Limb (tissue), 2 donors: ENCODE measurements around the gene TFDP2.
A peak's percentile ranks its signal among the peaks of the same experiment; 100 is the strongest.
"Not testable (repeated sequence)": the region's sequence is repeated elsewhere in the genome, so short reads cannot be mapped to it uniquely, and the experiment has no call there.

Experiments used
- DNase-seq, 2 donors: peaks; one replicate each; pipeline ENCODE4 v3.0.0-alpha.2; 2016; ENCODE audit errors: extremely low spot score in 2 of 2

TFDP2 gene

GRCh38 chr3:142148792-142149672 is at the start of gene TFDP2:
TSS of gene TFDP2 (minus strand) at chr3:142149544. CDS start at chr3:142101749, 47,795 bp downstream.
- peak; percentile 93 to 95 for DNase-seq

GRCh38 chr3:142188846-142189245 is 39.5 kb upstream of the TFDP2 start:
- DNase-seq = no peak

- DNase-seq = no peak
Observed at GRCh38 chr3:142180761-142181362, 31.5 kb upstream of the TFDP2 start.

- DNase-seq = no peak
Observed at GRCh38 chr3:142175478-142175877, 26.1 kb upstream of the TFDP2 start.

- DNase-seq = no peak
Observed at GRCh38 chr3:142174559-142174958, 25.2 kb upstream of the TFDP2 start.

- DNase-seq = no peak
Observed at GRCh38 chr3:142168514-142168913, 19.2 kb upstream of the TFDP2 start.

GRCh38 chr3:142165194-142165593 is 15.8 kb upstream of the TFDP2 start:
- DNase-seq = no peak

GRCh38 chr3:142159083-142159740 is 9.9 kb upstream of the TFDP2 start:
- no peak for DNase-seq

- DNase-seq = no peak
Observed at GRCh38 chr3:142154186-142154585, 4.8 kb upstream of the TFDP2 start.

GRCh38 chr3:142152384-142152783 is 3.0 kb upstream of the TFDP2 start:
- DNase-seq = no peak

GRCh38 chr3:142151828-142152227 is 2.5 kb upstream of the TFDP2 start:
- no peak for DNase-seq

GRCh38 chr3:142151240-142151639 is 1.9 kb upstream of the TFDP2 start:
- DNase-seq = no peak

GRCh38 chr3:142150271-142150670 is 927 bp upstream of the TFDP2 start:
- no peak for DNase-seq

GRCh38 chr3:142149673-142149992 is 289 bp upstream of the TFDP2 start:
- no peak for DNase-seq

- DNase-seq = no peak
Observed at GRCh38 chr3:142148044-142148791, 1.1 kb downstream of the TFDP2 start.

GRCh38 chr3:142144587-142144986 is 4.8 kb downstream of the TFDP2 start:
- not testable (repeated sequence) for DNase-seq

- not testable (repeated sequence) for DNase-seq
Observed at GRCh38 chr3:142140608-142141285, 8.6 kb downstream of the TFDP2 start.

- DNase-seq = not testable (repeated sequence)
Observed at GRCh38 chr3:142137089-142137488, 12.3 kb downstream of the TFDP2 start.

GRCh38 chr3:142134799-142135325 is 14.5 kb downstream of the TFDP2 start:
- no peak for DNase-seq

GRCh38 chr3:142129516-142130171 is 19.7 kb downstream of the TFDP2 start:
- DNase-seq = no peak
